GM12878 (cell line): ENCODE data around the gene ARHGEF37.

Source experiments
- CBFB ChIP-seq: IDR thresholded peaks from 2 replicates; pipeline ENCODE4 v1.6.1; 2016; ENCODE audit warnings: antibody characterized with exemption, low read depth
- EP300 ChIP-seq, 2 experiments: fragments of 150-350 bp in 1 of 2; IDR thresholded peaks; 2 replicates each; pipeline ENCODE4 v1.6.1; 2011 to 2012; ENCODE audit warnings: low read depth in 2 of 2, low read length in 2 of 2, borderline replicate concordance in 1 of 2, improper control_type of control experiment in 1 of 2, inconsistent platforms in 1 of 2; ENCODE audit not compliant: control insufficient read depth in 1 of 2
- ESRRA ChIP-seq: IDR thresholded peaks from 2 replicates; pipeline ENCODE4 v1.6.1; 2012; ENCODE audit warnings: mild to moderate bottlenecking, low read length, improper control_type of control experiment
- EZH2 ChIP-seq: IDR thresholded peaks from 2 replicates; pipeline ENCODE4 v1.6.1; 2012; ENCODE audit warnings: low read depth, mild to moderate bottlenecking, control low read depth, inconsistent platforms, low read length, borderline replicate concordance; ENCODE audit not compliant: control insufficient read depth
- JUND ChIP-seq: IDR thresholded peaks from 2 replicates; pipeline ENCODE4 v1.6.1; 2012; ENCODE audit warnings: low read depth, mild to moderate bottlenecking, low read length, improper control_type of control experiment, moderate library complexity
- PAX5 ChIP-seq: IDR thresholded peaks from 2 replicates; pipeline ENCODE4 v1.6.1; 2011; ENCODE audit warnings: low read depth, low read length, borderline replicate concordance
- POLR2A ChIP-seq: IDR thresholded peaks from 2 replicates; pipeline ENCODE4 v1.6.1; 2011; ENCODE audit warnings: low read depth, mild to moderate bottlenecking, low read length
- RAD21 ChIP-seq: IDR thresholded peaks from 2 replicates; pipeline ENCODE4 v1.6.1; 2011; ENCODE audit warnings: mild to moderate bottlenecking, low read depth, low read length, moderate library complexity; ENCODE audit not compliant: insufficient read depth
- RELA ChIP-seq: fragments of 450-650 bp; IDR thresholded peaks from 2 replicates; pipeline ENCODE4 v1.8.0; 2014; ENCODE audit warnings: borderline replicate concordance; ENCODE audit not compliant: partially characterized antibody
- TARDBP ChIP-seq: IDR thresholded peaks from 2 replicates; pipeline ENCODE4 v1.6.1; 2016; ENCODE audit warnings: borderline replicate concordance
- TCF12 ChIP-seq: IDR thresholded peaks from 2 replicates; pipeline ENCODE4 v1.6.1; 2011; ENCODE audit warnings: low read depth, mild to moderate bottlenecking, low read length
- TF ChIP-seq, protein P1 (sequence below), 3 experiments: IDR thresholded peaks in 2 of 3; conservative IDR thresholded peaks in 1 of 3; 2 replicates each; pipeline ENCODE4 v1.5.1; 2011; ENCODE audit warnings: low read depth in 3 of 3, low read length in 3 of 3, mild to moderate bottlenecking in 3 of 3, control low read depth in 2 of 3, moderate library complexity in 2 of 3, inconsistent platforms in 1 of 3, mixed read lengths in 1 of 3; ENCODE audit not compliant: control insufficient read depth in 2 of 3, insufficient read depth in 1 of 3; ENCODE audit errors: extremely low read depth in 1 of 3
- TF ChIP-seq, protein P2 (sequence below): IDR thresholded peaks from 2 replicates; pipeline ENCODE4 v1.6.1; 2012; ENCODE audit warnings: low read length, inconsistent platforms

DNA sequence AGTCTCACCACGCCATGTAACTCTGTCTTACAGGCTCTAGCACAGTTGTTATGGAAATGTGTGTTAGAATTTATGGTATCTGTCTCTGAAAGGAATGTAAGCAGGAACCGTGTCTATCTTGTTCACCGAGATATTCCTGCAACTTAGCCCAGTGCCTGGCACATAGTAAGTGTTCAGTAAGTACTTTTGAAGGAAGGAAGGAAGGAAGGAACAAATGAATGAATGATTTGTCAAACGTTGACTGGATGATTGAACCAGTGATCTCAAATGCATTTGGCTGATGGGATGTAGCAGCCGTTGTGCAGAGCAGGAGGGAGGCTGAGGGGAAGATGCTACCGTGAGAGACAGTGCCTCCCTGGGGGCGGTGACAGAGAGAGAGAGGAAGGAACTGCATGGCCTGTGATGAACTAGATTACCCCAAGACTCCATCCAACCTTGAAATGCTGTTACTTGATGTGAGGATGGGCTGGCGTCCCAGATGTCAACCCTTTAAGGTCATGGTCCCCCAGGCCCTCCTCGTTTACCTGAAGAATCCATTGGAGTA, 101.3 kb downstream of the ARHGEF37 start:
- TF ChIP-seq PAX5 (no peak), RAD21 (no peak), EZH2 (no peak), RELA (no peak), EP300 (IDR thresholded peaks at IDR 0.05; ENCODE audit: borderline replicate concordance in 1 of 2, control insufficient read depth in 1 of 2, low read depth in 2 of 2, low read length in 2 of 2) (no peak), POLR2A (no peak), ESRRA (no peak), JUND (no peak), TCF12 (no peak), CBFB (no peak), TARDBP (no peak)
- TF ChIP-seq, protein P1, sequence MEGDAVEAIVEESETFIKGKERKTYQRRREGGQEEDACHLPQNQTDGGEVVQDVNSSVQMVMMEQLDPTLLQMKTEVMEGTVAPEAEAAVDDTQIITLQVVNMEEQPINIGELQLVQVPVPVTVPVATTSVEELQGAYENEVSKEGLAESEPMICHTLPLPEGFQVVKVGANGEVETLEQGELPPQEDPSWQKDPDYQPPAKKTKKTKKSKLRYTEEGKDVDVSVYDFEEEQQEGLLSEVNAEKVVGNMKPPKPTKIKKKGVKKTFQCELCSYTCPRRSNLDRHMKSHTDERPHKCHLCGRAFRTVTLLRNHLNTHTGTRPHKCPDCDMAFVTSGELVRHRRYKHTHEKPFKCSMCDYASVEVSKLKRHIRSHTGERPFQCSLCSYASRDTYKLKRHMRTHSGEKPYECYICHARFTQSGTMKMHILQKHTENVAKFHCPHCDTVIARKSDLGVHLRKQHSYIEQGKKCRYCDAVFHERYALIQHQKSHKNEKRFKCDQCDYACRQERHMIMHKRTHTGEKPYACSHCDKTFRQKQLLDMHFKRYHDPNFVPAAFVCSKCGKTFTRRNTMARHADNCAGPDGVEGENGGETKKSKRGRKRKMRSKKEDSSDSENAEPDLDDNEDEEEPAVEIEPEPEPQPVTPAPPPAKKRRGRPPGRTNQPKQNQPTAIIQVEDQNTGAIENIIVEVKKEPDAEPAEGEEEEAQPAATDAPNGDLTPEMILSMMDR (IDR thresholded peaks at IDR 0.05 in 2 of 3, conservative IDR thresholded peaks at IDR 0.05 in 1 of 3; ENCODE audit: control insufficient read depth in 2 of 3, extremely low read depth in 1 of 3, insufficient read depth in 1 of 3, low read depth in 3 of 3, low read length in 3 of 3): no peak
- TF ChIP-seq, protein P2, sequence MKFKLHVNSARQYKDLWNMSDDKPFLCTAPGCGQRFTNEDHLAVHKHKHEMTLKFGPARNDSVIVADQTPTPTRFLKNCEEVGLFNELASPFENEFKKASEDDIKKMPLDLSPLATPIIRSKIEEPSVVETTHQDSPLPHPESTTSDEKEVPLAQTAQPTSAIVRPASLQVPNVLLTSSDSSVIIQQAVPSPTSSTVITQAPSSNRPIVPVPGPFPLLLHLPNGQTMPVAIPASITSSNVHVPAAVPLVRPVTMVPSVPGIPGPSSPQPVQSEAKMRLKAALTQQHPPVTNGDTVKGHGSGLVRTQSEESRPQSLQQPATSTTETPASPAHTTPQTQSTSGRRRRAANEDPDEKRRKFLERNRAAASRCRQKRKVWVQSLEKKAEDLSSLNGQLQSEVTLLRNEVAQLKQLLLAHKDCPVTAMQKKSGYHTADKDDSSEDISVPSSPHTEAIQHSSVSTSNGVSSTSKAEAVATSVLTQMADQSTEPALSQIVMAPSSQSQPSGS: no peak
